H1 (cell line): Measurements from ENCODE around the gene ASTN1. TPM values are rescaled to one million over a fixed set of nuclear protein-coding genes. Genes with fewer than 3 reads are reported as not detected.

Source experiments
- CTCF ChIA-PET: fragments of 300-600 bp; sonication (Branson Sonifier 250); formaldehyde crosslinking; loops from one replicate; lab custom pipeline; 2021; ENCODE audit not compliant: partially characterized antibody; lab: Charles Lee
- POLR2A ChIA-PET: fragments of 300-600 bp; sonication (Branson Sonifier 250); formaldehyde crosslinking; loops from one replicate; lab custom pipeline; 2021; ENCODE audit warnings: inconsistent platforms; ENCODE audit not compliant: partially characterized antibody; lab: Charles Lee
- DNase-seq, 2 experiments: peaks; one replicate each; pipeline versions ENCODE4 v3.0.0 to v3.0.0-alpha.2; 2010 to 2022; ENCODE audit warnings: low spot score in 2 of 2, low read depth in 1 of 2, mixed read lengths in 1 of 2
- FAIRE-seq: peaks from 2 replicates; lab custom pipeline; 2011; peaks lifted over from hg19 to GRCh38; lab: Jason Lieb, UNC
- H2AFZ ChIP-seq: 2 replicates; pipeline ENCODE4 v1.8.1; 2012; ENCODE audit warnings: low read length, inconsistent platforms
- H2AK5ac ChIP-seq: 2 replicates; pipeline ENCODE4 v1.6.1; 2013; ENCODE audit warnings: low read depth, low read length
- H2BK120ac ChIP-seq: replicated peaks from 2 replicates; pipeline ENCODE3; 2013; ENCODE audit warnings: low read depth, low read length, inconsistent platforms
- H2BK12ac ChIP-seq: 2 replicates; pipeline ENCODE4 v1.6.1; 2013; ENCODE audit warnings: low read depth, low read length
- H2BK15ac ChIP-seq: 2 replicates; pipeline ENCODE4 v1.6.1; 2013; ENCODE audit warnings: low read length
- H2BK20ac ChIP-seq: 2 replicates; pipeline ENCODE4 v1.6.1; 2013; ENCODE audit warnings: low read length
- H2BK5ac ChIP-seq: 2 replicates; pipeline ENCODE4 v1.6.1; 2013; ENCODE audit warnings: low read depth, low read length
- H3K14ac ChIP-seq: 2 replicates; pipeline ENCODE4 v1.6.1; 2013; ENCODE audit warnings: inconsistent platforms; ENCODE audit not compliant: insufficient read length
- H3K18ac ChIP-seq: 2 replicates; pipeline ENCODE4 v1.6.1; 2013; ENCODE audit warnings: low read length; ENCODE audit errors: extremely low read depth
- H3K23ac ChIP-seq: 2 replicates; pipeline ENCODE4 v1.6.1; 2013; ENCODE audit warnings: inconsistent platforms; ENCODE audit not compliant: insufficient read length
- H3K23me2 ChIP-seq: 2 replicates; pipeline ENCODE4 v1.6.1; 2013; ENCODE audit warnings: low read depth, low read length
- H3K27ac ChIP-seq: 2 replicates; pipeline ENCODE4 v1.6.1; 2011; ENCODE audit warnings: low read depth, low read length, inconsistent platforms
- H3K27me3 ChIP-seq, 4 experiments: replicated peaks in 1 of 4; 1 replicate in 1 of 4; 2 replicates in 3 of 4; pipeline versions ENCODE4 v1.6.1 to v1.8.1; 2011 to 2013; ENCODE audit warnings: low read length in 3 of 4, mild to moderate bottlenecking in 3 of 4, inconsistent platforms in 2 of 4, mixed read lengths in 2 of 4, moderate library complexity in 1 of 4; ENCODE audit not compliant: control insufficient read depth in 3 of 4, insufficient read depth in 3 of 4; ENCODE audit errors: extremely low read depth in 1 of 4
- H3K36me3 ChIP-seq, 4 experiments: 2 replicates each; pipeline versions ENCODE4 v1.6.1 to v1.8.1; 2011 to 2013; ENCODE audit warnings: mild to moderate bottlenecking in 4 of 4, low read length in 3 of 4, moderate library complexity in 2 of 4, control low read depth in 1 of 4, inconsistent platforms in 1 of 4; ENCODE audit not compliant: insufficient read depth in 4 of 4, control insufficient read depth in 2 of 4
- H3K4ac ChIP-seq: replicated peaks from 2 replicates; pipeline ENCODE3; 2013; ENCODE audit warnings: low read length, low read depth, mixed read lengths, inconsistent platforms; ENCODE audit not compliant: insufficient read length
- H3K4me1 ChIP-seq, 4 experiments: replicated peaks in 1 of 4; 1 replicate in 1 of 4; 2 replicates in 3 of 4; pipeline versions ENCODE4 v1.6.1 to v1.8.1; 2011 to 2013; ENCODE audit warnings: low read length in 3 of 4, inconsistent platforms in 2 of 4, mixed read lengths in 1 of 4; ENCODE audit not compliant: insufficient read depth in 4 of 4, control insufficient read depth in 3 of 4
- H3K4me2 ChIP-seq, 2 experiments: 2 replicates each; pipeline versions ENCODE4 v1.6.1 to v1.8.1; 2011 to 2013; ENCODE audit warnings: low read depth in 2 of 2, low read length in 2 of 2, control low read depth in 1 of 2, inconsistent platforms in 1 of 2, mild to moderate bottlenecking in 1 of 2; ENCODE audit not compliant: insufficient read depth in 1 of 2
- H3K4me3 ChIP-seq, 4 experiments: fragments of 200-600, 300-600 bp in 1 of 4; sonication (generic), shearing (Covaris generic), sonication (Bioruptor Twin) in 1 of 4; 2 replicates each; pipeline versions ENCODE4 v1.5.1 to v1.8.1; 2011 to 2016; ENCODE audit warnings: low read length in 4 of 4, low read depth in 3 of 4, control low read depth in 2 of 4, inconsistent platforms in 2 of 4, mild to moderate bottlenecking in 2 of 4, mixed read lengths in 1 of 4, moderate library complexity in 1 of 4; ENCODE audit not compliant: insufficient read depth in 2 of 4; ENCODE audit errors: extremely low read depth in 1 of 4
- H3K56ac ChIP-seq: replicated peaks from 2 replicates; pipeline ENCODE3; 2013; ENCODE audit warnings: low read depth, mild to moderate bottlenecking, mixed read lengths, low read length, inconsistent platforms; ENCODE audit not compliant: insufficient read length
- H3K79me1 ChIP-seq: 2 replicates; pipeline ENCODE4 v1.6.1; 2013; ENCODE audit warnings: low read depth, low read length, control low read depth
- H3K79me2 ChIP-seq, 2 experiments: 2 replicates each; pipeline versions ENCODE4 v1.6.1 to v1.8.1; 2012 to 2013; ENCODE audit warnings: low read length in 2 of 2, mild to moderate bottlenecking in 2 of 2, inconsistent platforms in 1 of 2; ENCODE audit not compliant: insufficient read depth in 2 of 2, control insufficient read depth in 1 of 2
- H3K9ac ChIP-seq, 4 experiments: replicated peaks in 1 of 4; 1 replicate in 1 of 4; 2 replicates in 3 of 4; pipeline versions ENCODE4 v1.6.1 to v1.8.1; 2011 to 2013; ENCODE audit warnings: low read depth in 3 of 4, low read length in 3 of 4, control low read depth in 2 of 4, mild to moderate bottlenecking in 2 of 4, moderate library complexity in 2 of 4, inconsistent platforms in 1 of 4; ENCODE audit errors: extremely low read depth in 1 of 4
- H3K9me3 ChIP-seq, 2 experiments: 2 replicates each; pipeline versions ENCODE4 v1.6.1 to v1.8.1; 2012 to 2013; ENCODE audit warnings: mild to moderate bottlenecking in 2 of 2, moderate library complexity in 2 of 2, control low read depth in 1 of 2, inconsistent platforms in 1 of 2, low read depth in 1 of 2, low read length in 1 of 2, mixed read lengths in 1 of 2; ENCODE audit not compliant: insufficient read depth in 2 of 2
- H4K20me1 ChIP-seq, 2 experiments: replicated peaks in 1 of 2; 2 replicates each; pipeline versions ENCODE3 to v1.8.1; 2011 to 2013; ENCODE audit warnings: inconsistent platforms in 2 of 2, low read length in 2 of 2, mild to moderate bottlenecking in 1 of 2; ENCODE audit not compliant: insufficient read depth in 2 of 2, control insufficient read depth in 1 of 2
- H4K5ac ChIP-seq: 2 replicates; pipeline ENCODE4 v1.6.1; 2013; ENCODE audit warnings: low read length, low read depth, mixed read lengths, inconsistent platforms; ENCODE audit not compliant: insufficient read length
- H4K8ac ChIP-seq: 2 replicates; pipeline ENCODE4 v1.8.0; 2013; ENCODE audit warnings: mild to moderate bottlenecking, moderate library complexity, low read length, inconsistent platforms; ENCODE audit not compliant: insufficient read depth; ENCODE audit errors: extremely low read depth
- H4K91ac ChIP-seq: replicated peaks from 2 replicates; pipeline ENCODE3; 2013; ENCODE audit warnings: low read length, mixed read lengths, inconsistent platforms; ENCODE audit not compliant: insufficient read length
- ASH2L ChIP-seq: fragments of 200-600, 300-600 bp; sonication (generic); IDR thresholded peaks from one replicate; pipeline ENCODE4 v1.7.1; 2017; ENCODE audit warnings: low read length
- BACH1 ChIP-seq: IDR thresholded peaks from 2 replicates; pipeline ENCODE4 v1.6.1; 2012; ENCODE audit warnings: low read length, improper control_type of control experiment
- CBX5 ChIP-seq: fragments of 300-800, 300-1000 bp; sonication (generic); IDR thresholded peaks from 2 replicates; pipeline ENCODE4 v1.7.1; 2016; ENCODE audit warnings: antibody characterized with exemption, low read length, low read depth
- HDAC2 ChIP-seq, 2 experiments: fragments of 300-600 bp in 1 of 2; sonication (generic) in 1 of 2; IDR thresholded peaks; 2 replicates each; pipeline ENCODE4 v1.6.1; 2011 to 2012; ENCODE audit warnings: low read depth in 2 of 2, low read length in 2 of 2, mild to moderate bottlenecking in 2 of 2, moderate library complexity in 2 of 2, borderline replicate concordance in 1 of 2, inconsistent platforms in 1 of 2
- HDAC6 ChIP-seq: IDR thresholded peaks from one replicate; pipeline ENCODE4 v1.7.1; 2012; ENCODE audit warnings: low read depth, mild to moderate bottlenecking, inconsistent platforms, low read length, moderate library complexity
- KDM5A ChIP-seq: fragments of 200-600 bp; IDR thresholded peaks from 2 replicates; pipeline ENCODE4 v1.7.1; 2012; ENCODE audit warnings: mild to moderate bottlenecking, low read length, inconsistent platforms, mixed read lengths
- POLR2A ChIP-seq, 2 experiments: IDR thresholded peaks; 1 replicate in 1 of 2; 2 replicates in 1 of 2; pipeline ENCODE4 v1.6.1; 2011; ENCODE audit warnings: low read depth in 2 of 2, low read length in 2 of 2, mild to moderate bottlenecking in 2 of 2; ENCODE audit errors: control extremely low read depth in 1 of 2
- POU5F1 ChIP-seq: IDR thresholded peaks from 2 replicates; pipeline ENCODE4 v1.6.1; 2011; ENCODE audit warnings: low read depth, mild to moderate bottlenecking, low read length, moderate library complexity
- RAD21 ChIP-seq, 2 experiments: IDR thresholded peaks in 1 of 2; conservative IDR thresholded peaks in 1 of 2; 2 replicates each; pipeline ENCODE4 v1.6.1; 2011; ENCODE audit warnings: low read depth in 2 of 2, low read length in 2 of 2, improper control_type of control experiment in 1 of 2, inconsistent platforms in 1 of 2, mild to moderate bottlenecking in 1 of 2, moderate library complexity in 1 of 2
- RBBP5 ChIP-seq: IDR thresholded peaks from 2 replicates; pipeline ENCODE4 v1.7.1; 2012; ENCODE audit warnings: low read depth, mild to moderate bottlenecking, inconsistent platforms, low read length, moderate library complexity, borderline replicate concordance
- RFX5 ChIP-seq: IDR thresholded peaks from 2 replicates; pipeline ENCODE4 v1.6.1; 2011; ENCODE audit warnings: low read depth, low read length, improper control_type of control experiment, borderline replicate concordance
- SIRT6 ChIP-seq: IDR thresholded peaks from one replicate; pipeline ENCODE4 v1.7.1; 2012; ENCODE audit warnings: low read length, inconsistent platforms
- SP1 ChIP-seq: IDR thresholded peaks from 2 replicates; pipeline ENCODE4 v1.6.1; 2011; ENCODE audit warnings: low read depth, low read length
- ZNF274 ChIP-seq: IDR thresholded peaks from 2 replicates; pipeline ENCODE4 v1.7.0; 2012; ENCODE audit warnings: low read length, borderline replicate concordance; ENCODE audit errors: extremely low read depth
- WGBS, 2 experiments: shearing (Covaris generic) in 1 of 2; methylation state at CpG; one replicate each; pipeline versions ENCODE4 v1.1.6 to v1.1.7; 2013 to 2015; ENCODE audit warnings: low lambda C conversion rate in 2 of 2, mixed read lengths in 2 of 2, inconsistent platforms in 1 of 2, low coverage in 1 of 2, missing lambda C conversion rate in 1 of 2; ENCODE audit not compliant: insufficient replicate concordance in 2 of 2, insufficient coverage in 1 of 2, insufficient read length in 1 of 2; ENCODE audit errors: extremely low coverage in 1 of 2, missing lambda C conversion rate in 1 of 2; 5-methylcytosine and 5-hydroxymethylcytosine counted together
- polyA plus RNA-seq, 7 experiments: library from polyadenylated mRNA; depleted of rRNA in 3 of 7; stranded (reverse) in 5 of 7; unstranded in 2 of 7; fragments of >200 nt in 5 of 7; fragments of 200-250 nt in 2 of 7; gene quantifications; 1 replicate in 5 of 7; 2 replicates in 1 of 7; 4 replicates in 1 of 7; pipeline versions ENCODE4 v1.2.1 to v1.2.3, GENCODE V29; 2011 to 2013; ENCODE audit warnings: missing spikeins in 2 of 7, mixed read lengths in 2 of 7
- total RNA-seq: library from RNA; stranded (reverse); fragmentation: NEBNext Ultra II Directional; extraction: Animal tissue kit (Norgen Biotek cat#: 25700); gene quantifications from 2 replicates; pipeline ENCODE4 v1.2.1, GENCODE V29; 2021
- TF ChIP-seq, protein P1 (sequence below): IDR thresholded peaks from 2 replicates; pipeline ENCODE4 v1.6.1; 2012; ENCODE audit warnings: inconsistent platforms

ASTN1 gene
- total and polyA plus RNA-seq, 2 of the 8 experiments (the other 6 are each of a cell fraction or from before 2014, with no cell fraction given) = 2.9 to 4.1 TPM

DNA sequence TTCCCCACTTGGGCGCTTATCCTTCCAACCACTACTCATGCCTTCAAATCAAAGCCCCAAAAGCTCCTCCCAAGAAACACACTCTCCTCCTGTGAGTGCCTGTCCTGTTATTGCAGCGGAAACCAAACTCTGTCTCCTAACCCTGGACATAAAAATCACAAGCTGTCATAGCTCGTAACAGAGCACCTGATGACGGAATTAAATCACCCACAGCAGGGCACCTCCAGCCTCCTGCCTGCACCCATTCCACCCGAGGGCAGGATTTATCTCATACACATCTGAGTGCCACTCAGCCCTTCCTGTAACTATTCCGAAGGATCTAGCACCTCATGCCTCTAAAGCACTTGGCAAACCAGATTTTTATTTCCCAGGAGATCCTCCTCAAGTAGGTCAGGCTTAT is 100.9 kb downstream of the ASTN1 start:
- Histone ChIP-seq H3K56ac (no peak overlapping the region), H4K5ac (no peak overlapping the region), H3K23me2 (no peaks in the 10 kb centered on the region), H3K9ac (no peak overlapping the region), H4K20me1 (no peaks in the 10 kb centered on the region), H2AK5ac (no peak overlapping the region), H2BK12ac (no peak overlapping the region), H3K23ac (no peak overlapping the region), H3K79me2 (no peaks in the 10 kb centered on the region), H2BK20ac (no peak overlapping the region), H2BK120ac (no peak overlapping the region), H3K27me3 (peaks cover 0 to 5% (median 0%) of the 10 kb centered on the region in 4 experiments; a peak in 1 of 7 replicates), H4K91ac (no peak overlapping the region), H3K4me1 (peaks cover 0 to 7% (median 3%) of the 10 kb centered on the region in 4 experiments; a peak in 4 of 7 replicates), H3K4me2 (no peak overlapping the region), H3K18ac (no peak overlapping the region), H3K14ac (no peak overlapping the region), H3K36me3 (no peaks in the 10 kb centered on the region; a peak in 1 of 8 replicates), H2BK5ac (no peak overlapping the region), H2BK15ac (no peak overlapping the region), H3K79me1 (no peaks in the 10 kb centered on the region), H4K8ac (no peak overlapping the region), H2AFZ (no peak overlapping the region), H3K4ac (no peak overlapping the region), H3K4me3 (no peak overlapping the region), H3K27ac (no peak overlapping the region), H3K9me3 (no peaks in the 10 kb centered on the region)
- DNase-seq (no peak), FAIRE-seq (no peak)
- ChIA-PET POLR2A (no interaction called here), CTCF (interaction anchor here (0.6 to 1.1 kb wide), 2 partner anchors 21 to 137 kb away, joined by 3 read pairs; no protein-coding TSS in a partner anchor)
- 92% methylated on average over 6 of the region's 6 CpGs; no CpG with 5 or more reads in 1 of the 2 experiments for WGBS, 2 experiments
- TF ChIP-seq HDAC6 (no peak), RAD21 (IDR thresholded peaks at IDR 0.05 in 1 of 2, conservative IDR thresholded peaks at IDR 0.05 in 1 of 2; ENCODE audit: low read depth in 2 of 2, low read length in 2 of 2) (no peak), POLR2A (IDR thresholded peaks at IDR 0.05; ENCODE audit: control extremely low read depth in 1 of 2, low read depth in 2 of 2, low read length in 2 of 2) (no peak), SP1 (no peak), BACH1 (no peak), RFX5 (no peak), CBX5 (no peak), RBBP5 (no peak), POU5F1 (no peak), KDM5A (no peak), HDAC2 (IDR thresholded peaks at IDR 0.05; ENCODE audit: borderline replicate concordance in 1 of 2, low read depth in 2 of 2, low read length in 2 of 2) (no peak), ASH2L (no peak), ZNF274 (no peak), SIRT6 (no peak)
- TF ChIP-seq, protein P1, sequence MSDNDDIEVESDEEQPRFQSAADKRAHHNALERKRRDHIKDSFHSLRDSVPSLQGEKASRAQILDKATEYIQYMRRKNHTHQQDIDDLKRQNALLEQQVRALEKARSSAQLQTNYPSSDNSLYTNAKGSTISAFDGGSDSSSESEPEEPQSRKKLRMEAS = no peak
